IPS DF 4.7 (cell line): ENCODE results near the gene ASB2.

ENCODE experiments used
- DNase-seq: peaks from one replicate; pipeline ENCODE4 v3.0.0-alpha.2; 2013; ENCODE audit warnings: low spot score; ENCODE audit errors: extremely low read depth

The ASB2 gene

GRCh38 chr14:93950948-93951634 lies 25.3 kb downstream of the ASB2 start:
- no peak for DNase-seq

GRCh38 chr14:93949511-93950075 lies 26.8 kb downstream of the ASB2 start:
- DNase-seq, result no peak

GRCh38 chr14:93947282-93947681 lies 29.1 kb downstream of the ASB2 start:
- no peak for DNase-seq

GRCh38 chr14:93946541-93947090 lies 29.8 kb downstream of the ASB2 start:
- no peak for DNase-seq

GRCh38 chr14:93946104-93946503 lies 30.3 kb downstream of the ASB2 start:
- no peak for DNase-seq

GRCh38 chr14:93945070-93945399 lies 31.3 kb downstream of the ASB2 start:
- no peak for DNase-seq

GRCh38 chr14:93944348-93945069 lies 31.9 kb downstream of the ASB2 start:
- DNase-seq, result no peak

GRCh38 chr14:93943930-93944329 lies 32.4 kb downstream of the ASB2 start:
- no peak for DNase-seq

- no peak for DNase-seq
These were observed 33.3 kb downstream of the ASB2 start for GRCh38 chr14:93943052-93943451.

- DNase-seq, result no peak
These were observed 35.0 kb downstream of the ASB2 start for GRCh38 chr14:93941293-93941910.

GRCh38 chr14:93940437-93940836 lies 35.9 kb downstream of the ASB2 start:
- no peak for DNase-seq

- no peak for DNase-seq
These were observed 36.8 kb downstream of the ASB2 start for GRCh38 chr14:93939304-93940229.

GRCh38 chr14:93938751-93939303 lies 37.5 kb downstream of the ASB2 start:
- DNase-seq, result no peak

- DNase-seq, result no peak
These were observed 38.9 kb downstream of the ASB2 start for GRCh38 chr14:93937519-93937918.

- DNase-seq, result no peak
These were observed 39.4 kb downstream of the ASB2 start for GRCh38 chr14:93936926-93937325.

- DNase-seq, result no peak
These were observed 40.1 kb downstream of the ASB2 start for GRCh38 chr14:93936245-93936644.

- DNase-seq, result no peak
These were observed 41.2 kb downstream of the ASB2 start for GRCh38 chr14:93935213-93935612.

- no peak for DNase-seq
These were observed 43.7 kb downstream of the ASB2 start for GRCh38 chr14:93932642-93933041.

- no peak for DNase-seq
These were observed 45.4 kb downstream of the ASB2 start for GRCh38 chr14:93930989-93931307.

- no peak for DNase-seq
These were observed 45.9 kb downstream of the ASB2 start for GRCh38 chr14:93930296-93930988.
